Osteoblast (primary cell): ENCODE data around the gene CAMK1. TPM values are rescaled to one million over a fixed set of nuclear protein-coding genes. Genes with fewer than 3 reads are reported as not detected.

Source experiments
- DNase-seq: peaks from one replicate; pipeline ENCODE4 v3.0.0; 2011; ENCODE audit warnings: low spot score, mixed read lengths; ENCODE audit not compliant: insufficient read length; ENCODE audit errors: missing footprints
- H2AFZ ChIP-seq: 2 replicates; pipeline ENCODE4 v1.6.0; 2011; ENCODE audit warnings: mild to moderate bottlenecking, low read length
- H3K27ac ChIP-seq: 2 replicates; pipeline ENCODE4 v1.5.1; 2011; ENCODE audit warnings: mild to moderate bottlenecking, low read depth, low read length, moderate library complexity
- H3K27me3 ChIP-seq: 2 replicates; pipeline ENCODE4 v1.6.0; 2012; ENCODE audit warnings: mild to moderate bottlenecking, control low read depth, inconsistent platforms, low read length, moderate library complexity; ENCODE audit not compliant: insufficient read depth
- H3K36me3 ChIP-seq: 2 replicates; pipeline ENCODE4 v1.5.1; 2011; ENCODE audit warnings: mild to moderate bottlenecking, low read length, control low read depth, moderate library complexity; ENCODE audit not compliant: insufficient read depth
- H3K4me1 ChIP-seq: 2 replicates; pipeline ENCODE4 v1.5.1; 2011; ENCODE audit warnings: mild to moderate bottlenecking, low read length, control low read depth, moderate library complexity; ENCODE audit not compliant: insufficient read depth
- H3K4me2 ChIP-seq: 2 replicates; pipeline ENCODE4 v1.6.0; 2011; ENCODE audit warnings: mild to moderate bottlenecking, low read length; ENCODE audit not compliant: insufficient read depth
- H3K4me3 ChIP-seq: fragments of 200-600 bp; sonication (generic); 3 replicates; pipeline ENCODE4 v1.5.1; 2012; ENCODE audit warnings: mild to moderate bottlenecking, low read length, inconsistent platforms; ENCODE audit not compliant: insufficient read depth
- H3K79me2 ChIP-seq: 2 replicates; pipeline ENCODE4 v1.6.0; 2012; ENCODE audit warnings: mild to moderate bottlenecking, low read length, control low read depth, inconsistent platforms; ENCODE audit not compliant: insufficient read depth
- H3K9me3 ChIP-seq: 2 replicates; pipeline ENCODE4 v1.5.1; 2011; ENCODE audit warnings: low read depth, low read length, control low read depth
- H4K20me1 ChIP-seq: 2 replicates; pipeline ENCODE4 v1.6.0; 2012; ENCODE audit warnings: mild to moderate bottlenecking, low read length, control low read depth; ENCODE audit not compliant: insufficient read depth
- total RNA-seq: library from RNA; depleted of rRNA; stranded (reverse); fragments of >200 nt; gene quantifications from 2 replicates; pipeline ENCODE4 v1.2.3, GENCODE V29; 2012
- TF ChIP-seq, protein P1 (sequence below): IDR thresholded peaks from 2 replicates; pipeline ENCODE4 v1.5.1; 2011; ENCODE audit warnings: mild to moderate bottlenecking, low read depth, low read length, moderate library complexity; ENCODE audit errors: extremely low read depth

Gene CAMK1
- total RNA-seq, 1 donor: 22.1 TPM

DNA sequence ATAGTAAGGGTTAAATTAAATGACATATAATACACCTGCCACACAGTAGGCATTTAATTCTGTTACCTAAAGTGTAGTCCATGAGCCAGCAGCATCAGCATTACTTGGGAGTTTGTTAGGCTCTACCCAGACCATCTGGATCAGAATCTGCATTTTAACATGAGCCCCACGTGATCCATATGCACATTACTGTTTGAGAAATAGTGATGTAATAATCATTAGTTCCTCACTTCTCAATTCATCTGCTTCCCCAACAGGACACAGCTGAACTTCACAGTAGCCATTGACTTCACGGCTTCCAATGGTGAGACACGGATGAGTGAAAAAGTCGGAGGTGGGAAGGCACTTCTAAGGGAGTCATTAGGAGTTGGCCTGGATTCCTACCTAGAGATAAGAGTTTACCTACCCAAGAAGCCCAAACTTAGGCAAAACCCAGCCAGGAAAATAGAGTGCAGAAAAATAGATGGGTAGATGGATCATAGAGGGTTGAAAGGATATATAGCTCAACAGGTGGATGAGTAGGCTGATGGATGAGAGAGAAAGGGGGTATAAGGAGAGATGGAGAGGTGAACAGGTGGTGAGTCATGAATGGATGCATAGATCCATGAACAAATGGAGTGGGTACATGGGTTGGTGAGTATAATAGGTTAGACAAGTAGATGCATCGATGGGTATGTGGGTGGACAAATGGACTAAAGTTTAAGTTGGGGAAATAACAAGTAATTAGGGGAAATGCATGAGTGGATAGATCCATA lies 52.8 kb downstream of the CAMK1 start:
- Histone ChIP-seq H3K4me3 (no peak overlapping the region), H3K4me2 (no peak overlapping the region), H2AFZ (no peak overlapping the region), H3K9me3 (no peaks in the 10 kb centered on the region), H3K27ac (no peak overlapping the region), H3K36me3 (no peaks in the 10 kb centered on the region), H3K27me3 (peaks cover 12% of the 10 kb centered on the region), H4K20me1 (no peaks in the 10 kb centered on the region), H3K79me2 (no peaks in the 10 kb centered on the region), H3K4me1 (peaks cover 4% of the 10 kb centered on the region)
- no peak for DNase-seq
- TF ChIP-seq, protein P1, sequence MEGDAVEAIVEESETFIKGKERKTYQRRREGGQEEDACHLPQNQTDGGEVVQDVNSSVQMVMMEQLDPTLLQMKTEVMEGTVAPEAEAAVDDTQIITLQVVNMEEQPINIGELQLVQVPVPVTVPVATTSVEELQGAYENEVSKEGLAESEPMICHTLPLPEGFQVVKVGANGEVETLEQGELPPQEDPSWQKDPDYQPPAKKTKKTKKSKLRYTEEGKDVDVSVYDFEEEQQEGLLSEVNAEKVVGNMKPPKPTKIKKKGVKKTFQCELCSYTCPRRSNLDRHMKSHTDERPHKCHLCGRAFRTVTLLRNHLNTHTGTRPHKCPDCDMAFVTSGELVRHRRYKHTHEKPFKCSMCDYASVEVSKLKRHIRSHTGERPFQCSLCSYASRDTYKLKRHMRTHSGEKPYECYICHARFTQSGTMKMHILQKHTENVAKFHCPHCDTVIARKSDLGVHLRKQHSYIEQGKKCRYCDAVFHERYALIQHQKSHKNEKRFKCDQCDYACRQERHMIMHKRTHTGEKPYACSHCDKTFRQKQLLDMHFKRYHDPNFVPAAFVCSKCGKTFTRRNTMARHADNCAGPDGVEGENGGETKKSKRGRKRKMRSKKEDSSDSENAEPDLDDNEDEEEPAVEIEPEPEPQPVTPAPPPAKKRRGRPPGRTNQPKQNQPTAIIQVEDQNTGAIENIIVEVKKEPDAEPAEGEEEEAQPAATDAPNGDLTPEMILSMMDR: no peak

DNA sequence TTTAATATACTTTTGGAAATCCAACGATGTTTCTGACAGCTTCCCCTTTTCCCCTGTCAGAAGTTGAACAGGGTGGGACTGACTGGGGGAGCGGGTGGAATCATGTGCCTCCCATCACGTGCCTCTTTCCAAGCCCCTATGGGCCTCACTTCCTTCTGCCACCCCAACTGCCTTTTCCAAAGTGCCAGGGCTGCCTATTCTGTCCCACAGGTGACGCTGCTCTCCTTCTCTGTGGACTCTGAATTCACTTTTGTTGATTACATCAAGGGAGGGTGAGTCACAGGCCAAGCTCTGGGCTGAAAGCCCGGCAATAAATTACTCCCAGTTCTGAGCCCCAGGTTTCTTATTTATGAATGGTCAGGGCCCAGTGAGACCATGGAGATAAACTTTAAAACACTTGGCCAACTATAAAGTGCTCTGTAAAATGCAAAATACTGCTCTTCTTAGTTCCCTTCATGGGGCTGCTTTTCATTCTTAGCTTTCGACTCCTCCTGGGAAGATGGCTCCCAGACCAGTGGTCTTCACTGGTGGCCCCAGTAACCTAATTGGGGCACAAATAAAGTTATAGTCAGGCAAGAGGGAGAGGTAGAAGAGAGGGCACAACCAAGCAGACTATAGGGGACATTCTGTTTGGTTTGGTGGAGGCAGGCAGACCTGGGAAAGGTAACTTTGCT lies 53.8 kb downstream of the CAMK1 start:
- H2AFZ ChIP-seq: no peak overlapping the region
- TF ChIP-seq, protein P1: peak; percentile 99
- peak; percentile 96 for DNase-seq
- no peak overlapping the region for H3K4me3 ChIP-seq
- no peaks in the 10 kb centered on the region for H4K20me1 ChIP-seq
- peaks cover 20% of the 10 kb centered on the region for H3K27me3 ChIP-seq
- H3K4me2 ChIP-seq: peak overlapping the region; percentile 15
- H3K4me1 ChIP-seq: peaks cover 4% of the 10 kb centered on the region
- no peaks in the 10 kb centered on the region for H3K79me2 ChIP-seq
- H3K9me3 ChIP-seq: no peaks in the 10 kb centered on the region
- no peaks in the 10 kb centered on the region for H3K36me3 ChIP-seq
- no peak overlapping the region for H3K27ac ChIP-seq

DNA sequence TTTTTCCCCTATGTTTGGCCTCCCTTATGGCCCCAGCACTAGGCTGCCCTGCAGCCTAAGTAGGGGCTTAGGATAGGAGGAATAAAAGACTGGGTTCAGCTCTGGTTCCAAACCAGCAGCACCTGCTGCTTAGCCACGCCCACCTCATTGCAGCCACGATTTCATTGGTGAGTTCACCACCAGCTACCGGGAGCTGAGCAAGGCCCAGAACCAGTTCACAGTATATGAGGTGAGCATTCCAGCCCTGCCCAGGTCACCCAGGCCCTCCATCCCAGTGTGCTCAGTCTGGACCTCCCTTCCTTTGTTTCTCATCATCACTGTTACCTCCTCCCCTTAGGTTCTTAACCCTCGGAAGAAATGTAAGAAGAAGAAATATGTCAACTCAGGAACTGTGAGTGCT lies 54.6 kb downstream of the CAMK1 start:
- no peak for DNase-seq
- Histone ChIP-seq H3K79me2 (no peaks in the 10 kb centered on the region), H2AFZ (no peak overlapping the region), H3K27me3 (peaks cover 25% of the 10 kb centered on the region), H3K36me3 (no peaks in the 10 kb centered on the region), H3K4me3 (no peak overlapping the region), H3K4me2 (no peak overlapping the region), H3K9me3 (no peaks in the 10 kb centered on the region), H3K27ac (no peak overlapping the region), H4K20me1 (no peaks in the 10 kb centered on the region), H3K4me1 (peaks cover 4% of the 10 kb centered on the region)
- TF ChIP-seq, protein P1: no peak

- Histone ChIP-seq H3K9me3 (no peaks in the 10 kb centered on the region), H3K36me3 (no peaks in the 10 kb centered on the region), H3K4me1 (peaks cover 4% of the 10 kb centered on the region), H3K27me3 (peaks cover 25% of the 10 kb centered on the region), H4K20me1 (no peaks in the 10 kb centered on the region), H3K4me3 (no peak overlapping the region), H3K27ac (no peak overlapping the region), H3K4me2 (no peak overlapping the region), H3K79me2 (no peaks in the 10 kb centered on the region), H2AFZ (no peak overlapping the region)
- TF ChIP-seq, protein P1: no peak
- no peak for DNase-seq
Measured at GRCh38 chr3:9713142-9713541, 56.6 kb downstream of the CAMK1 start.
